Occipital lobe (tissue), 2 donors: ENCODE results near the gene PIP4K2A. TPM values are rescaled to one million over a fixed set of nuclear protein-coding genes. Genes with fewer than 3 reads are reported as not detected.
"Not testable (repeated sequence)": the region's sequence is repeated elsewhere in the genome, so short reads cannot be mapped to it uniquely, and the experiment has no call there.

Source experiments
- DNase-seq: peaks from one replicate; lab custom pipeline; 2025; lab: John Stamatoyannopoulos, UW
- total RNA-seq: library from RNA; depleted of rRNA; stranded (reverse); fragments of >200 nt; gene quantifications from one replicate; pipeline ENCODE4 v1.2.3, GENCODE V29; 2014

PIP4K2A gene
- total RNA-seq, 1 donor from 2014 or later, result 41.0 TPM

- DNase-seq, result no peak
Measured at GRCh38 chr10:22518167-22518724, 196.1 kb downstream of the PIP4K2A start.

- no peak for DNase-seq
Measured at GRCh38 chr10:22515009-22515408, 199.4 kb downstream of the PIP4K2A start.

GRCh38 chr10:22514414-22514758 lies 200.0 kb downstream of the PIP4K2A start:
- DNase-seq, result not testable (repeated sequence)

- not testable (repeated sequence) for DNase-seq
Measured at GRCh38 chr10:22513483-22514413, 200.6 kb downstream of the PIP4K2A start.

- DNase-seq, result not testable (repeated sequence)
Measured at GRCh38 chr10:22512015-22512414, 202.4 kb downstream of the PIP4K2A start.

- DNase-seq, result not testable (repeated sequence)
Measured at GRCh38 chr10:22508214-22508613, 206.2 kb downstream of the PIP4K2A start.

- DNase-seq, result peak; percentile 4
Measured at GRCh38 chr10:22505911-22506685, 208.3 kb downstream of the PIP4K2A start.

GRCh38 chr10:22504766-22505165 lies 209.6 kb downstream of the PIP4K2A start:
- no peak for DNase-seq

- DNase-seq, result no peak
Measured at GRCh38 chr10:22503315-22504088, 210.9 kb downstream of the PIP4K2A start.

GRCh38 chr10:22501863-22502262 lies 212.5 kb downstream of the PIP4K2A start:
- no peak for DNase-seq

GRCh38 chr10:22501413-22501812 lies 213.0 kb downstream of the PIP4K2A start:
- DNase-seq, result no peak

GRCh38 chr10:22500656-22501340 lies 213.6 kb downstream of the PIP4K2A start:
- DNase-seq, result no peak

- DNase-seq, result not testable (repeated sequence)
Measured at GRCh38 chr10:22499973-22500372, 214.4 kb downstream of the PIP4K2A start.

- no peak for DNase-seq
Measured at GRCh38 chr10:22495396-22495795, 219.0 kb downstream of the PIP4K2A start.

GRCh38 chr10:22494007-22494406 lies 220.4 kb downstream of the PIP4K2A start:
- DNase-seq, result no peak

- no peak for DNase-seq
Measured at GRCh38 chr10:22491931-22492615, 222.3 kb downstream of the PIP4K2A start.

GRCh38 chr10:22491480-22491879 lies 222.9 kb downstream of the PIP4K2A start:
- DNase-seq, result peak; percentile 36

GRCh38 chr10:22489975-22490374 lies 224.4 kb downstream of the PIP4K2A start:
- no peak for DNase-seq

GRCh38 chr10:22489467-22489866 lies 224.9 kb downstream of the PIP4K2A start:
- no peak for DNase-seq

- DNase-seq, result no peak
Measured at GRCh38 chr10:22486431-22486830, 227.9 kb downstream of the PIP4K2A start.
